Kidney epithelial cell (primary cell): ENCODE measurements around the gene ZFP90. TPM values are rescaled to one million over a fixed set of nuclear protein-coding genes. Genes with fewer than 3 reads are reported as not detected.

ENCODE experiments used
- DNase-seq: peaks from one replicate; pipeline ENCODE4 v3.0.0-alpha.2; 2010; ENCODE audit warnings: low read depth
- H3K27me3 ChIP-seq: 2 replicates; pipeline ENCODE4 v1.6.0; 2011; ENCODE audit warnings: low read length; ENCODE audit not compliant: control insufficient read depth, insufficient read depth
- H3K36me3 ChIP-seq: 2 replicates; pipeline ENCODE4 v1.5.1; 2011; ENCODE audit warnings: low read length; ENCODE audit not compliant: control insufficient read depth, insufficient read depth
- H3K4me3 ChIP-seq: 2 replicates; pipeline ENCODE4 v1.5.1; 2011; ENCODE audit warnings: low read depth, mild to moderate bottlenecking, control low read depth, low read length
- total RNA-seq: library from RNA; depleted of rRNA; stranded (reverse); fragments of >200 nt; gene quantifications from 2 replicates; pipeline ENCODE4 v1.2.3, GENCODE V29; 2015
- TF ChIP-seq, protein P1 (sequence below): IDR thresholded peaks from 2 replicates; pipeline ENCODE4 v1.5.1; 2011; ENCODE audit warnings: mild to moderate bottlenecking, moderate library complexity, low read length, control low read depth, inconsistent platforms; ENCODE audit not compliant: insufficient read depth, poor library complexity, severe bottlenecking

The ZFP90 gene
- total RNA-seq, 1 donor from 2014 or later = 57.7 TPM

DNA sequence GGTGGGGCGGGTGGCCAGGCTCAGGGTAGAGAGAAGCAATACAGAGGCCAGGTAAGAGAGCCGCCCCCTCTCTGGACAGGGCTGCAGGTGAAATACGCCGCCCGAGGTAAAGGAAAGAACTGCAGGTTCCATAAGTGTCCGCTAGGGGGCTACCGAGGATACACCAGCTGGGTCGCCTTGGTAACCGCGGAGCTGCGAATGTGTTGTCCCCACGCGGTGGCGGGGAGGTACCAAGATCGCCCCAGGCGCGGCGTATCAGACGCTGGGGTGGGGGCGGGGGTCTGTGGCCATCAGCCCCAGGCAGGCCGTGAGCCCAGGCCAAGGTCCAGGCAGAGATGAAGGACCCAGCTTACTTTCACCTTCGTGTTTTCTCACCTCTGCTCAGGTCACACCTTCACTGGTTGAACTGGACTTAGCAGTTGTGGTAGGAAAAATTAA lies 18.4 kb upstream of the ZFP90 start:
- Histone ChIP-seq H3K36me3 (no peaks in the 10 kb centered on the region), H3K4me3 (no peak overlapping the region), H3K27me3 (no peaks in the 10 kb centered on the region)
- TF ChIP-seq, protein P1, sequence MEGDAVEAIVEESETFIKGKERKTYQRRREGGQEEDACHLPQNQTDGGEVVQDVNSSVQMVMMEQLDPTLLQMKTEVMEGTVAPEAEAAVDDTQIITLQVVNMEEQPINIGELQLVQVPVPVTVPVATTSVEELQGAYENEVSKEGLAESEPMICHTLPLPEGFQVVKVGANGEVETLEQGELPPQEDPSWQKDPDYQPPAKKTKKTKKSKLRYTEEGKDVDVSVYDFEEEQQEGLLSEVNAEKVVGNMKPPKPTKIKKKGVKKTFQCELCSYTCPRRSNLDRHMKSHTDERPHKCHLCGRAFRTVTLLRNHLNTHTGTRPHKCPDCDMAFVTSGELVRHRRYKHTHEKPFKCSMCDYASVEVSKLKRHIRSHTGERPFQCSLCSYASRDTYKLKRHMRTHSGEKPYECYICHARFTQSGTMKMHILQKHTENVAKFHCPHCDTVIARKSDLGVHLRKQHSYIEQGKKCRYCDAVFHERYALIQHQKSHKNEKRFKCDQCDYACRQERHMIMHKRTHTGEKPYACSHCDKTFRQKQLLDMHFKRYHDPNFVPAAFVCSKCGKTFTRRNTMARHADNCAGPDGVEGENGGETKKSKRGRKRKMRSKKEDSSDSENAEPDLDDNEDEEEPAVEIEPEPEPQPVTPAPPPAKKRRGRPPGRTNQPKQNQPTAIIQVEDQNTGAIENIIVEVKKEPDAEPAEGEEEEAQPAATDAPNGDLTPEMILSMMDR = peak; percentile 100
- DNase-seq = peak; percentile 44

DNA sequence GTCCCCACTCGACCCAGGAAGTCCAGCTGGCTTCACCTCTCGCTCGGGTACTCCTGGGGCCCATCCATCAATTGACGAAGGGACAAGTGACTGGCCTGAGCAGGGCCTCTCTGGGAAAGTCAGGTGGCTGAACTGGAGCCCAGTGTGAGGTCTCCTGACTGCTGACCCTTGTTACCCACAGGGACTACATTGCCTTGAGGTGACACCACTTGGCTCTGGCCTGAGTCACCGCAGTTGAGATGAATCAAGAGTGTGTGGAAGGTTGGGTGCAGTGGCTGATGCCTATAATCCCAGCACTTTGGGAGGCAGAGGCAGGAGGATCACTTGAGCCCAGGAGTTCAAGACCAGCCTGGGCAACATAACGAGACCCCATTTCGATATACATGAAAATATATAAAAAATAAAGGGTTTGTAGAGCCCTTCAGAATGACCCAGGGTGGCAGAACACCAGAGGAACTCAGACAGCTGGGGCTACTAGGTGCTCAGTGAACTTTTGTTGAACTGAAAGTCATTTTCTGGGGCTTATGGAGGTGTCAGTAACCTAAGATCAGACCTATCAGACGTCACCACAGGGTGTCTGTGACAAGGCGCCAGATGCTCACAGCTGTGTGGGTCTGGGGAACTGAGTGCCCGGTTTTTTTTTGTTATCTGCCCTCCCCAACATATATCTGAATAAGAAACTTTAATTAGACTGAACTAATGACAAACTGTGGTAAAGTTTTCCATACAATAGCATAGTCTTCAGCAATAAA lies 14.8 kb upstream of the ZFP90 start:
- DNase-seq = no peak
- no peaks in the 10 kb centered on the region for H3K27me3 ChIP-seq
- H3K36me3 ChIP-seq = no peaks in the 10 kb centered on the region
- H3K4me3 ChIP-seq = no peak overlapping the region
- TF ChIP-seq, protein P1 = no peak

DNA sequence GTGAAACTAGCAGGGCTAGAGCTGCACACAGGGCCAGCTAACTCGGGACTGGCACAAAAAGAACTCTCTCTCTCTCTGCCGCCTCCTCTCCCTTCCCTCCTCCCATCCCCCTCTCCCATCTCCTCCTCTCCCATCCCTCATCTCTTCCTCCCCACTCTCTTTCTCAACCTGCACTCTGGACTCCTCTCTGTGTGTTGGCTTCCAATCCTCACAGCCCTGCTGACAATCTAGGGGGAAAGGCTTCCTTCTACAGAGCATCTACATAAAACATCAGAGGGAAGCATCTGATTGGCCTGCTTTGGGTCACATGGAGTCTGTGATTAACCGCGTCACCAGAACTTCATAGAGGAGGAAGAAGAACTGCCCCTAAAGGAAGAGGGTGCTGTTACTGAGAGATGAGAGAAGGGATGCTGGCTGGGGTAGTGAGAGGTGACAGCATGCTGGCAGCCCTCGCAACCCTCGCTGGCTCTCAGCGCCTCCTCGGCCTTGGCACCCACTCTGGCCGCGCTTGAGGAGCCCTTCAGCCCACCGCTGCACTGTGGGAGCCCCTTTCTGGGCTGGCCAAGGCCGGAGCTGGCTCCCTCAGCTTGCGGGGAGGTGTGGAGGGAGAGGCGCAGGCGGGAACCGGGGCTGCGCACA lies 12.8 kb upstream of the ZFP90 start:
- Histone ChIP-seq H3K27me3 (no peaks in the 10 kb centered on the region), H3K4me3 (no peak overlapping the region), H3K36me3 (no peaks in the 10 kb centered on the region)
- no peak for DNase-seq
- TF ChIP-seq, protein P1 = no peak

DNA sequence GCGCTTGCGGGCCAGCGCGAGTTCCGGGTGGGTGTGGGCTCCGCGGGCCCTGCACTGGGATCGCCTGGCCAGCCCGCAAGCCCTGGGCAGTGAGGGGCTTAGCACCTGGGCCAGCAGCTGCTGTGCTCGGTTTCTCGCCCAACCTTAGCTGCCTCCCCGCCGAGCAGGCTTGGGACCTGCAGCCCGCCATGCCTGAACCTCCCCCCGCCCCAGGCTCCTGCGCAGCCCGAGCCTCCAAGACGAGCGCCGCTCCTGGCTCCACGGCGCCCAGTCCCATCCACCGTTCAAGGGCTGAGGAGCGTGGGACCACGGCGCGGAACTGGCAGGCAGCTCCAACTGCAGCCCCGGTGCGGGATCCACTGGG lies 12.3 kb upstream of the ZFP90 start:
- no peak for DNase-seq

DNA sequence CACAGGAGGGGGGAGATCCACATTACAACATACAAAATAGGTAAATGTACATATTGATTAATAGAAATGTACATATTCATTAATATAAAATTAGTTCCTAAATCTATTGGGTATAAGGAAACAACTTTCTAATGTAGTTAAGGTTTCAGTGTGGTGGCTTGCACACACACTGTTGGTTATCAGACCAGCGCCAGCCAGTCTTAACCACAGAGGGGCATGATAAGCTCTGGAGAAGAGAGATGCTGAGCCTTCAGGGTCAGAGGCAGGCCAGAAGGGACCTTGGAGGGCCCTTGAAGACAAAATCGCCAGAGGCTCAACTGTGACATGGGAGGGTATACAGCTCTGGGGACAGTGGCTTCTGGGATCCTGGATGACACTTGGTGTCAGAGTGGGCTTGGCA lies 10.9 kb upstream of the ZFP90 start:
- H3K27me3 ChIP-seq = no peaks in the 10 kb centered on the region
- H3K36me3 ChIP-seq = no peaks in the 10 kb centered on the region
- no peak overlapping the region for H3K4me3 ChIP-seq
- TF ChIP-seq, protein P1 = no peak
- no peak for DNase-seq

More for the DNA sequence above, 12.3 kb upstream of the ZFP90 start:
- Histone ChIP-seq H3K36me3 (no peaks in the 10 kb centered on the region), H3K4me3 (no peak overlapping the region), H3K27me3 (no peaks in the 10 kb centered on the region)
- TF ChIP-seq, protein P1 = no peak
